RWPE2 (cell line): ENCODE results near the gene SLC2A9.
A peak's percentile ranks its signal among the peaks of the same experiment; 100 is the strongest.

Experiments
- ATAC-seq: fragments of 200-7000 bp; cut with Tn5 transposase; 3 replicates; pipeline ENCODE4 v1.9.1; 2021; ENCODE audit warnings: low read depth
- DNase-seq: peaks from one replicate; pipeline ENCODE4 v3.0.0-alpha.2; 2020; ENCODE audit warnings: low spot score
- H3K27ac ChIP-seq: fragments of 450-650 bp; 2 replicates; pipeline ENCODE4 v1.5.1; 2017; ENCODE audit warnings: mild to moderate bottlenecking; ENCODE audit not compliant: poor library complexity, severe bottlenecking
- H3K27me3 ChIP-seq: fragments of 250-450 bp; sonication (Bioruptor Pico); 2 replicates; pipeline ENCODE4 v1.5.1; 2021; ENCODE audit warnings: mild to moderate bottlenecking, moderate library complexity; ENCODE audit not compliant: insufficient read depth, poor library complexity, severe bottlenecking
- H3K36me3 ChIP-seq: fragments of 250-450 bp; sonication (Bioruptor Pico); 2 replicates; pipeline ENCODE4 v1.5.1; 2020; ENCODE audit warnings: low read depth, mild to moderate bottlenecking, moderate library complexity
- H3K4me1 ChIP-seq: fragments of 250-450 bp; sonication (Bioruptor Pico); 2 replicates; pipeline ENCODE4 v1.5.1; 2021; ENCODE audit warnings: mild to moderate bottlenecking, moderate library complexity; ENCODE audit not compliant: insufficient read depth, poor library complexity, severe bottlenecking
- H3K4me3 ChIP-seq: fragments of 250-450 bp; sonication (Bioruptor Pico); 2 replicates; pipeline ENCODE4 v1.5.1; 2021; ENCODE audit warnings: mild to moderate bottlenecking, moderate library complexity; ENCODE audit not compliant: severe bottlenecking
- H3K9me3 ChIP-seq: fragments of 250-450 bp; sonication (Bioruptor Pico); 2 replicates; pipeline ENCODE4 v1.5.1; 2021; ENCODE audit warnings: mild to moderate bottlenecking, moderate library complexity; ENCODE audit not compliant: severe bottlenecking
- TF ChIP-seq, protein P1 (sequence below): fragments of 450-650 bp; IDR thresholded peaks from one replicate; pipeline ENCODE4 v1.5.1; 2017; ENCODE audit warnings: mild to moderate bottlenecking, moderate library complexity; ENCODE audit not compliant: poor library complexity, severe bottlenecking

SLC2A9 gene

GRCh38 chr4:10056334-10057022 is 35.2 kb upstream of the SLC2A9 start:
- Histone ChIP-seq H3K27me3 (no peaks in the 10 kb centered on the region), H3K4me3 (no peak overlapping the region), H3K27ac (no peak overlapping the region), H3K4me1 (peaks cover 3% of the 10 kb centered on the region), H3K9me3 (no peaks in the 10 kb centered on the region), H3K36me3 (no peaks in the 10 kb centered on the region)
- ATAC-seq (no peak), DNase-seq (no peak)
- TF ChIP-seq, protein P1, sequence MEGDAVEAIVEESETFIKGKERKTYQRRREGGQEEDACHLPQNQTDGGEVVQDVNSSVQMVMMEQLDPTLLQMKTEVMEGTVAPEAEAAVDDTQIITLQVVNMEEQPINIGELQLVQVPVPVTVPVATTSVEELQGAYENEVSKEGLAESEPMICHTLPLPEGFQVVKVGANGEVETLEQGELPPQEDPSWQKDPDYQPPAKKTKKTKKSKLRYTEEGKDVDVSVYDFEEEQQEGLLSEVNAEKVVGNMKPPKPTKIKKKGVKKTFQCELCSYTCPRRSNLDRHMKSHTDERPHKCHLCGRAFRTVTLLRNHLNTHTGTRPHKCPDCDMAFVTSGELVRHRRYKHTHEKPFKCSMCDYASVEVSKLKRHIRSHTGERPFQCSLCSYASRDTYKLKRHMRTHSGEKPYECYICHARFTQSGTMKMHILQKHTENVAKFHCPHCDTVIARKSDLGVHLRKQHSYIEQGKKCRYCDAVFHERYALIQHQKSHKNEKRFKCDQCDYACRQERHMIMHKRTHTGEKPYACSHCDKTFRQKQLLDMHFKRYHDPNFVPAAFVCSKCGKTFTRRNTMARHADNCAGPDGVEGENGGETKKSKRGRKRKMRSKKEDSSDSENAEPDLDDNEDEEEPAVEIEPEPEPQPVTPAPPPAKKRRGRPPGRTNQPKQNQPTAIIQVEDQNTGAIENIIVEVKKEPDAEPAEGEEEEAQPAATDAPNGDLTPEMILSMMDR: no peak

- H3K27ac ChIP-seq: no peak overlapping the region
- no peaks in the 10 kb centered on the region for H3K27me3 ChIP-seq
- DNase-seq (no peak), ATAC-seq (no peak)
- TF ChIP-seq, protein P1: no peak
- no peak overlapping the region for H3K4me3 ChIP-seq
- H3K4me1 ChIP-seq: no peaks in the 10 kb centered on the region
- no peaks in the 10 kb centered on the region for H3K36me3 ChIP-seq
- H3K9me3 ChIP-seq: no peaks in the 10 kb centered on the region
These were observed 34.6 kb upstream of the SLC2A9 start for GRCh38 chr4:10055871-10056270.

GRCh38 chr4:10054571-10055041 is 33.3 kb upstream of the SLC2A9 start:
- Histone ChIP-seq H3K9me3 (no peaks in the 10 kb centered on the region), H3K36me3 (no peaks in the 10 kb centered on the region), H3K4me1 (no peaks in the 10 kb centered on the region), H3K27ac (no peak overlapping the region), H3K4me3 (no peak overlapping the region), H3K27me3 (no peaks in the 10 kb centered on the region)
- TF ChIP-seq, protein P1: no peak
- ATAC-seq: peak; percentile 66
- no peak for DNase-seq

DNA sequence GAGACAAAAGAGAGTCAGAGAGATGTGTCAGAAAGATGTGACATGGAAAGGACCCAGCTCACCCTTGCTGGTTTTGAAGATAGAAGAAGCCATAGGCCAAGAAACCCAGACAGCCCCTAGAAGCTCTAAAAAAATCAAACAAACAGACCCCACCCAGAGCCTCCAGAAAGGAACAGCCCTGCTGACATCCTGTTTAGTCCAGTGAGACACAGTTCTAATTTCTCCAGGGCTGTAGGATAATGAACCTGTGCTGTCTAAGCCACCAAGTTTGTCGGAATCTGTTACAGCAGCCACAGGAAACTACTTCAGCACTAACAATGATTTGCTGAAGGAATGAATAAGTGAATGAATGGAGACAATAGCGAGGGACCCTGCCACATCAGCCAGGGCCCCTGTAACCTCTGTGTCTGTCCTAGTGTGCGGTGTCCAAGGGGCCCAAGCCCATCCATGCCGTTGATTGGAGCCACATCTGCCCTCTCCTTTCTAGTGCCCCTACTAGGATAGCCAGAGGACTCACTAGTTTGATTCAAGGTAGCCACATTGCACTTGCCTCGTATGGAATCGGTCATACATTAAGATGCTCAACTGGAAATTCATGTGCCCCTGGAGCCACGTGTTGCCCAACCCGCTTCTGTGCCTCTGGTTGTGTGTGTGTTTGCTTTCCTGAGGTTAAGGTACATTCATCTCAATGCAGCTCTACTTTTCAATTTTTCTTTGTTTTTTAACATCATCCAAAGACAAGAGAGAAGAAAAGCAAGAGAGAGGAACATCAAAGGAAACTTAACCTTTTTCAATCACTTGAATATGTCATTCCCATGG is 32.5 kb upstream of the SLC2A9 start:
- no peaks in the 10 kb centered on the region for H3K27me3 ChIP-seq
- DNase-seq: no peak
- TF ChIP-seq, protein P1: no peak
- ATAC-seq: no peak
- H3K4me1 ChIP-seq: peaks cover 5% of the 10 kb centered on the region
- no peak overlapping the region for H3K27ac ChIP-seq
- no peak overlapping the region for H3K4me3 ChIP-seq
- no peaks in the 10 kb centered on the region for H3K36me3 ChIP-seq
- no peaks in the 10 kb centered on the region for H3K9me3 ChIP-seq
